OCI-LY1 (cell line): ENCODE data around the gene SMKR1.

Experiments used
- EZH2 ChIP-seq: fragments of 200-600 bp; sonication (generic), shearing (Covaris generic); IDR thresholded peaks from 2 replicates; pipeline ENCODE4 v1.8.0; 2017; ENCODE audit warnings: borderline replicate concordance, mixed run types, mild to moderate bottlenecking, antibody characterized with exemption, low read length, moderate library complexity, mixed read lengths
- TF ChIP-seq, protein P1 (sequence below): fragments of 200-600 bp; sonication (generic), shearing (Covaris generic); IDR thresholded peaks from 2 replicates; pipeline ENCODE4 v1.5.1; 2017; ENCODE audit warnings: mild to moderate bottlenecking, antibody characterized with exemption, low read length, moderate library complexity, mixed read lengths

DNA sequence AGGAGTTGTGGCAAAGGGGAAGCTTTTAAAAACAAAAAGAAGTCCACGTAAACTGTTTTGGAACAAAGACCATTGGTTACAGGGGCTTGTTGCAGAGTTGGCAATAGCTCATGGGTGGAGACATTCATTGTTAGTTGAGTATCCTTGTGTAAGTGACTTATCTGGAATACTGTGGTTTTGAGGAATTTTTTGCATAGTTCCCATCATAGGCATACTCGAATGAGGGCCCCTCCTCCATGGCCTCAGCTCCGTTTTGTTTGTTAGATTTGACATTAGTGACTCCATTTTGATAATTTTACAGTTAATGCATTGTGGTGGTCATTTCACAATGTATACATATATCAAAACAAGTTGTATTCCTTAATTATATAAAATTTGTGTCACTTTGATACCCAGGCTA lies 12.8 kb upstream of the SMKR1 start:
- TF ChIP-seq EZH2 = no peak
- TF ChIP-seq, protein P1, sequence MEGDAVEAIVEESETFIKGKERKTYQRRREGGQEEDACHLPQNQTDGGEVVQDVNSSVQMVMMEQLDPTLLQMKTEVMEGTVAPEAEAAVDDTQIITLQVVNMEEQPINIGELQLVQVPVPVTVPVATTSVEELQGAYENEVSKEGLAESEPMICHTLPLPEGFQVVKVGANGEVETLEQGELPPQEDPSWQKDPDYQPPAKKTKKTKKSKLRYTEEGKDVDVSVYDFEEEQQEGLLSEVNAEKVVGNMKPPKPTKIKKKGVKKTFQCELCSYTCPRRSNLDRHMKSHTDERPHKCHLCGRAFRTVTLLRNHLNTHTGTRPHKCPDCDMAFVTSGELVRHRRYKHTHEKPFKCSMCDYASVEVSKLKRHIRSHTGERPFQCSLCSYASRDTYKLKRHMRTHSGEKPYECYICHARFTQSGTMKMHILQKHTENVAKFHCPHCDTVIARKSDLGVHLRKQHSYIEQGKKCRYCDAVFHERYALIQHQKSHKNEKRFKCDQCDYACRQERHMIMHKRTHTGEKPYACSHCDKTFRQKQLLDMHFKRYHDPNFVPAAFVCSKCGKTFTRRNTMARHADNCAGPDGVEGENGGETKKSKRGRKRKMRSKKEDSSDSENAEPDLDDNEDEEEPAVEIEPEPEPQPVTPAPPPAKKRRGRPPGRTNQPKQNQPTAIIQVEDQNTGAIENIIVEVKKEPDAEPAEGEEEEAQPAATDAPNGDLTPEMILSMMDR = no peak
